Neural cell (in vitro differentiated cells): ENCODE results near the gene CYP27A1. TPM values are rescaled to one million over a fixed set of nuclear protein-coding genes. Genes with fewer than 3 reads are reported as not detected.

Experiments
- H2AFZ ChIP-seq: fragments of 200-600, 300-800 bp; sonication (generic), shearing (Covaris generic); 2 replicates; pipeline ENCODE4 v1.6.0; 2014; ENCODE audit warnings: low read depth, mild to moderate bottlenecking, antibody characterized with exemption, low read length, moderate library complexity
- H3F3A ChIP-seq: fragments of 200-600 bp; shearing (Covaris generic); 2 replicates; pipeline ENCODE4 v1.6.1; 2016; ENCODE audit warnings: mild to moderate bottlenecking, moderate library complexity, mixed read lengths, antibody characterized with exemption, low read length; ENCODE audit not compliant: insufficient read depth, poor library complexity, severe bottlenecking
- H3K27ac ChIP-seq: fragments of 200-600, 300-800 bp; sonication (generic), shearing (Covaris generic); 2 replicates; pipeline ENCODE4 v1.5.1; 2014; ENCODE audit warnings: mild to moderate bottlenecking, low read length, moderate library complexity
- H3K27me3 ChIP-seq: fragments of 300-800, 200-600 bp; sonication (generic), shearing (Covaris generic); 2 replicates; pipeline ENCODE4 v1.6.0; 2014; ENCODE audit warnings: mild to moderate bottlenecking, low read depth, low read length, moderate library complexity; ENCODE audit not compliant: insufficient read depth
- H3K36me3 ChIP-seq: fragments of 300-800, 200-600 bp; sonication (generic), shearing (Covaris generic); 2 replicates; pipeline ENCODE4 v1.5.1; 2014; ENCODE audit warnings: mild to moderate bottlenecking, antibody characterized with exemption, low read length, moderate library complexity; ENCODE audit not compliant: insufficient read depth
- H3K4me2 ChIP-seq: fragments of 300-800, 200-600 bp; sonication (generic), shearing (Covaris generic); 2 replicates; pipeline ENCODE4 v1.6.0; 2014; ENCODE audit warnings: mild to moderate bottlenecking, low read length
- H3K4me3 ChIP-seq: fragments of 300-800, 200-600 bp; sonication (generic), shearing (Covaris generic); 2 replicates; pipeline ENCODE4 v1.5.1; 2014; ENCODE audit warnings: mild to moderate bottlenecking, low read length, moderate library complexity
- H3K79me2 ChIP-seq: fragments of 200-600 bp; shearing (Covaris generic); replicated peaks from 2 replicates; pipeline ENCODE4 v1.6.0; 2014; ENCODE audit warnings: mild to moderate bottlenecking, low read length, moderate library complexity; ENCODE audit not compliant: insufficient read depth
- H3K9ac ChIP-seq: fragments of 300-800, 200-600 bp; sonication (generic), shearing (Covaris generic); 2 replicates; pipeline ENCODE4 v1.6.1; 2016; ENCODE audit warnings: mild to moderate bottlenecking, low read length, mixed read lengths
- H3K9me2 ChIP-seq: fragments of 200-600 bp; shearing (Covaris generic); 2 replicates; pipeline ENCODE4 v1.6.1; 2016; ENCODE audit warnings: mild to moderate bottlenecking, low read length, mixed read lengths; ENCODE audit not compliant: insufficient read depth
- H3K9me3 ChIP-seq: fragments of 200-600, 300-800 bp; sonication (generic), shearing (Covaris generic); 2 replicates; pipeline ENCODE4 v1.6.1; 2016; ENCODE audit warnings: mild to moderate bottlenecking, mixed run types, low read length, moderate library complexity, mixed read lengths
- H4K20me1 ChIP-seq: fragments of 200-600 bp; shearing (Covaris generic); 2 replicates; pipeline ENCODE4 v1.6.1; 2016; ENCODE audit warnings: mild to moderate bottlenecking, mixed run types; ENCODE audit not compliant: insufficient read depth
- EP300 ChIP-seq: fragments of 450-650 bp; conservative IDR thresholded peaks from 2 replicates; pipeline ENCODE4 v1.6.1; 2014; ENCODE audit warnings: antibody characterized with exemption, mild to moderate bottlenecking, moderate library complexity; ENCODE audit not compliant: poor library complexity, severe bottlenecking
- EZH2 ChIP-seq: fragments of 200-600, 300-800 bp; shearing (Covaris generic), sonication (generic); IDR thresholded peaks from 2 replicates; pipeline ENCODE4 v1.6.1; 2014; ENCODE audit warnings: antibody characterized with exemption, low read length, borderline replicate concordance, mild to moderate bottlenecking; ENCODE audit not compliant: insufficient read depth, poor library complexity, severe bottlenecking
- MXI1 ChIP-seq: fragments of 450-650 bp; conservative IDR thresholded peaks from 2 replicates; pipeline ENCODE4 v1.6.1; 2014; ENCODE audit warnings: antibody characterized with exemption, mild to moderate bottlenecking; ENCODE audit not compliant: poor library complexity, severe bottlenecking
- POLR2AphosphoS5 ChIP-seq: IDR thresholded peaks from 2 replicates; pipeline ENCODE4 v1.6.1; 2012
- RAD21 ChIP-seq: fragments of 450-650 bp; conservative IDR thresholded peaks from 2 replicates; pipeline ENCODE4 v1.6.1; 2014; ENCODE audit warnings: antibody characterized with exemption, mild to moderate bottlenecking, moderate library complexity
- SMC3 ChIP-seq: fragments of 450-650 bp; conservative IDR thresholded peaks from 2 replicates; pipeline ENCODE4 v1.6.1; 2014; ENCODE audit warnings: antibody characterized with exemption, mild to moderate bottlenecking, moderate library complexity; ENCODE audit not compliant: poor library complexity
- TAF1 ChIP-seq: IDR thresholded peaks from 2 replicates; pipeline ENCODE4 v1.6.1; 2012; ENCODE audit warnings: low read depth
- polyA plus RNA-seq: library from polyadenylated mRNA; depleted of rRNA; stranded (reverse); fragments of >200 nt; gene quantifications from 2 replicates; pipeline ENCODE4 v1.2.3, GENCODE V29; 2014
- TF ChIP-seq, protein P1 (sequence below): fragments of 450-650 bp; IDR thresholded peaks from 2 replicates; pipeline ENCODE4 v1.5.1; 2014; ENCODE audit warnings: antibody characterized with exemption, mild to moderate bottlenecking, moderate library complexity; ENCODE audit not compliant: poor library complexity, severe bottlenecking
- TF ChIP-seq, protein P2 (sequence below): IDR thresholded peaks from 2 replicates; pipeline ENCODE4 v1.6.1; 2012; ENCODE audit warnings: borderline replicate concordance

CYP27A1 gene
- polyA plus RNA-seq, 1 donor from 2014 or later, result not detected

GRCh38 chr2:218829868-218830451, 48.0 kb downstream of the CYP27A1 start:
- Histone ChIP-seq H3K4me3 (no peak overlapping the region), H3K4me2 (no peak overlapping the region), H3K9me3 (no peaks in the 10 kb centered on the region), H3K27ac (no peak overlapping the region), H2AFZ (no peak overlapping the region), H3K27me3 (peaks cover 7% of the 10 kb centered on the region), H3K9me2 (no peaks in the 10 kb centered on the region), H3K79me2 (no peaks in the 10 kb centered on the region), H3K36me3 (no peaks in the 10 kb centered on the region), H4K20me1 (no peaks in the 10 kb centered on the region), H3F3A (no peaks in the 10 kb centered on the region), H3K9ac (no peak overlapping the region)
- TF ChIP-seq MXI1, result no peak
- no peak for TF ChIP-seq SMC3
- no peak for TF ChIP-seq EP300
- TF ChIP-seq, protein P1, sequence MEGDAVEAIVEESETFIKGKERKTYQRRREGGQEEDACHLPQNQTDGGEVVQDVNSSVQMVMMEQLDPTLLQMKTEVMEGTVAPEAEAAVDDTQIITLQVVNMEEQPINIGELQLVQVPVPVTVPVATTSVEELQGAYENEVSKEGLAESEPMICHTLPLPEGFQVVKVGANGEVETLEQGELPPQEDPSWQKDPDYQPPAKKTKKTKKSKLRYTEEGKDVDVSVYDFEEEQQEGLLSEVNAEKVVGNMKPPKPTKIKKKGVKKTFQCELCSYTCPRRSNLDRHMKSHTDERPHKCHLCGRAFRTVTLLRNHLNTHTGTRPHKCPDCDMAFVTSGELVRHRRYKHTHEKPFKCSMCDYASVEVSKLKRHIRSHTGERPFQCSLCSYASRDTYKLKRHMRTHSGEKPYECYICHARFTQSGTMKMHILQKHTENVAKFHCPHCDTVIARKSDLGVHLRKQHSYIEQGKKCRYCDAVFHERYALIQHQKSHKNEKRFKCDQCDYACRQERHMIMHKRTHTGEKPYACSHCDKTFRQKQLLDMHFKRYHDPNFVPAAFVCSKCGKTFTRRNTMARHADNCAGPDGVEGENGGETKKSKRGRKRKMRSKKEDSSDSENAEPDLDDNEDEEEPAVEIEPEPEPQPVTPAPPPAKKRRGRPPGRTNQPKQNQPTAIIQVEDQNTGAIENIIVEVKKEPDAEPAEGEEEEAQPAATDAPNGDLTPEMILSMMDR, result no peak
- TF ChIP-seq, protein P2, sequence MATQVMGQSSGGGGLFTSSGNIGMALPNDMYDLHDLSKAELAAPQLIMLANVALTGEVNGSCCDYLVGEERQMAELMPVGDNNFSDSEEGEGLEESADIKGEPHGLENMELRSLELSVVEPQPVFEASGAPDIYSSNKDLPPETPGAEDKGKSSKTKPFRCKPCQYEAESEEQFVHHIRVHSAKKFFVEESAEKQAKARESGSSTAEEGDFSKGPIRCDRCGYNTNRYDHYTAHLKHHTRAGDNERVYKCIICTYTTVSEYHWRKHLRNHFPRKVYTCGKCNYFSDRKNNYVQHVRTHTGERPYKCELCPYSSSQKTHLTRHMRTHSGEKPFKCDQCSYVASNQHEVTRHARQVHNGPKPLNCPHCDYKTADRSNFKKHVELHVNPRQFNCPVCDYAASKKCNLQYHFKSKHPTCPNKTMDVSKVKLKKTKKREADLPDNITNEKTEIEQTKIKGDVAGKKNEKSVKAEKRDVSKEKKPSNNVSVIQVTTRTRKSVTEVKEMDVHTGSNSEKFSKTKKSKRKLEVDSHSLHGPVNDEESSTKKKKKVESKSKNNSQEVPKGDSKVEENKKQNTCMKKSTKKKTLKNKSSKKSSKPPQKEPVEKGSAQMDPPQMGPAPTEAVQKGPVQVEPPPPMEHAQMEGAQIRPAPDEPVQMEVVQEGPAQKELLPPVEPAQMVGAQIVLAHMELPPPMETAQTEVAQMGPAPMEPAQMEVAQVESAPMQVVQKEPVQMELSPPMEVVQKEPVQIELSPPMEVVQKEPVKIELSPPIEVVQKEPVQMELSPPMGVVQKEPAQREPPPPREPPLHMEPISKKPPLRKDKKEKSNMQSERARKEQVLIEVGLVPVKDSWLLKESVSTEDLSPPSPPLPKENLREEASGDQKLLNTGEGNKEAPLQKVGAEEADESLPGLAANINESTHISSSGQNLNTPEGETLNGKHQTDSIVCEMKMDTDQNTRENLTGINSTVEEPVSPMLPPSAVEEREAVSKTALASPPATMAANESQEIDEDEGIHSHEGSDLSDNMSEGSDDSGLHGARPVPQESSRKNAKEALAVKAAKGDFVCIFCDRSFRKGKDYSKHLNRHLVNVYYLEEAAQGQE, result no peak
- no peak for TF ChIP-seq RAD21
- TF ChIP-seq TAF1, result no peak
- no peak for TF ChIP-seq POLR2AphosphoS5
- TF ChIP-seq EZH2, result no peak

- Histone ChIP-seq H3K4me3 (no peak overlapping the region), H3K9me2 (no peaks in the 10 kb centered on the region), H3K79me2 (no peaks in the 10 kb centered on the region), H3K36me3 (no peaks in the 10 kb centered on the region), H3K27me3 (peaks cover 7% of the 10 kb centered on the region), H3K27ac (no peak overlapping the region), H2AFZ (no peak overlapping the region), H3K9ac (no peak overlapping the region), H4K20me1 (no peaks in the 10 kb centered on the region), H3F3A (no peaks in the 10 kb centered on the region), H3K9me3 (no peaks in the 10 kb centered on the region), H3K4me2 (no peak overlapping the region)
- TF ChIP-seq RAD21 (no peak), TAF1 (no peak), POLR2AphosphoS5 (no peak), EZH2 (no peak)
- TF ChIP-seq, protein P1, result no peak
These were observed 48.8 kb downstream of the CYP27A1 start for GRCh38 chr2:218830526-218831306.
